Measurements from ENCODE around the gene ARRDC4.

GRCh38 chr15:97953254-97953653 is 7.2 kb upstream of the ARRDC4 start:
- TF ChIP-seq POLR2AphosphoS5 (IDR thresholded peaks at IDR 0.05; ENCODE audit: low read depth, low read length) (no peak), REST (IDR thresholded peaks at IDR 0.05; ENCODE audit: insufficient read depth in 1 of 2, low read depth in 2 of 2, low read length in 2 of 2) (no peak), TAF1 (IDR thresholded peaks at IDR 0.05; ENCODE audit: borderline replicate concordance, insufficient read depth, low read length) (no peak), FOXP2 (optimal IDR thresholded peaks at IDR 0.05; ENCODE audit: borderline replicate concordance, extremely low read depth, extremely low read length, insufficient read depth) (no peak)

All from PFSK-1 (cell line).